Ovary (tissue), 9 donors: ENCODE measurements around the gene NFYC. TPM values are rescaled to one million over a fixed set of nuclear protein-coding genes. Genes with fewer than 3 reads are reported as not detected.
A peak's percentile ranks its signal among the peaks of the same experiment; 100 is the strongest.

Experiments used
- DNase-seq, 5 donors: peaks; one replicate each; pipeline ENCODE4 v3.0.0-alpha.2; 2019 to 2020
- H3K27ac ChIP-seq, 2 donors: fragments of 200-600 bp; one replicate each; pipeline versions ENCODE4 v1.5.1 to v1.8.0; 2019 to 2022
- H3K27me3 ChIP-seq: fragments of 200-600 bp; one replicate; pipeline ENCODE4 v1.8.0; 2022
- H3K36me3 ChIP-seq: fragments of 200-600 bp; sonication (generic); one replicate; pipeline ENCODE4 v1.5.1; 2019
- H3K4me1 ChIP-seq: one replicate; pipeline ENCODE4 v1.8.1; 2013; ENCODE audit warnings: mild to moderate bottlenecking, moderate library complexity; ENCODE audit not compliant: insufficient read depth
- H3K4me3 ChIP-seq: fragments of 200-600 bp; sonication (generic); one replicate; pipeline ENCODE4 v1.5.1; 2017
- H3K9me3 ChIP-seq, 2 donors: fragments of 200-600 bp in 1 of 2; sonication (generic) in 1 of 2; one replicate each; pipeline versions ENCODE4 v1.5.1 to v1.8.1; 2013 to 2019; ENCODE audit warnings: mild to moderate bottlenecking in 1 of 2, moderate library complexity in 1 of 2
- CTCF ChIP-seq, 3 donors: fragments of 450-650 bp in 2 of 3; fragments of 200-600 bp in 1 of 3; IDR thresholded peaks; one replicate each; pipeline versions ENCODE4 v1.5.1 to v1.8.0; 2016 to 2022; ENCODE audit warnings: antibody characterized with exemption in 3 of 3, mild to moderate bottlenecking in 1 of 3
- EP300 ChIP-seq: sonication (generic); formaldehyde crosslinking; IDR thresholded peaks from one replicate; pipeline ENCODE4 v1.6.1; 2017; ENCODE audit warnings: antibody characterized with exemption
- POLR2A ChIP-seq: fragments of 450-650 bp; IDR thresholded peaks from one replicate; pipeline ENCODE4 v1.6.1; 2017; ENCODE audit warnings: antibody characterized with exemption, mild to moderate bottlenecking, moderate library complexity
- WGBS, 3 donors: extraction: QIAGEN DNeasy Blood & Tissue Kit in 1 of 3; methylation state at CpG; one replicate each; pipeline versions ENCODE4 v1.1.5 to v1.1.7; 2013 to 2017; 5-methylcytosine and 5-hydroxymethylcytosine counted together
- intact Hi-C, 4 donors: fragments of 100-400 bp; cut with DNase I; formaldehyde crosslinking; loops; one replicate each; pipeline versions ENCODE4 v1.11.0 to v1.15.1; 2022 to 2023
- polyA plus RNA-seq, 2 donors: library from polyadenylated mRNA; stranded (reverse); fragments of 200-250 nt in 1 of 2; fragments of 350-450 nt in 1 of 2; fragmentation: Illumina TruSeq in 1 of 2; extraction: RNeasy Lipid Tissue Mini Kit (QIAGEN cat#74804) in 1 of 2; gene quantifications; one replicate each; pipeline ENCODE4 v1.2.3, GENCODE V29; 2013 to 2014
- total RNA-seq, 7 donors: library from RNA; depleted of rRNA in 2 of 7; stranded (reverse); fragments of >200 nt in 2 of 7; fragmentation: NEBNext Ultra II Directional in 3 of 7; extraction: Animal tissue kit (Norgen Biotek cat#: 25700) in 3 of 7; gene quantifications; one replicate each; pipeline versions ENCODE4 v1.1.0 to v1.2.4, GENCODE V29; 2016 to 2023
- donor health status: DM: no; HTN: no; CAD: no; lungs with moderate emphysema.
- donor health status: DM: no; HTN: no; CAD: no.
- donor health status: Bipolar disorder and iron deficiency.
- donor health status: DM: yes; HTN: yes; CAD: no.
- donor health status: DM: no; HTN: no; CAD: no.
- donor health status: DM: yes; HTN: yes; CAD: no.

NFYC gene
- total and polyA plus RNA-seq, 9 donors: 28.8 to 90.9 (median 45.1) TPM

GRCh38 chr1:40770296-40771070 lies 79.0 kb downstream of the NFYC start:
- intact Hi-C loops: loop anchor here in 2 of 4 donors (5.0 to 10.0 kb wide), 2 partner anchors 74 to 82 kb away; no protein-coding TSS in a partner anchor
- no peak for TF ChIP-seq CTCF (IDR thresholded peaks at IDR 0.05)
- TF ChIP-seq EP300: no peak
- TF ChIP-seq POLR2A: no peak
- H3K4me1 ChIP-seq: no peaks in the 10 kb centered on the region
- no peak for DNase-seq
- H3K27me3 ChIP-seq: no peaks in the 10 kb centered on the region
- no peaks in the 10 kb centered on the region for H3K9me3 ChIP-seq
- H3K36me3 ChIP-seq: no peaks in the 10 kb centered on the region
- H3K27ac ChIP-seq: no peak overlapping the region
- no peak overlapping the region for H3K4me3 ChIP-seq
- WGBS, 3 donors: 75 to 88% (median 81%) methylated on average over 18 of the region's 18 CpGs

- H3K27ac ChIP-seq: no peak overlapping the region
- 70 to 77% (median 75%) methylated on average over 2 of the region's 2 CpGs for WGBS, 3 donors
- no peaks in the 10 kb centered on the region for H3K4me1 ChIP-seq
- DNase-seq: no peak
- no peak for TF ChIP-seq CTCF (IDR thresholded peaks at IDR 0.05)
- no peak for TF ChIP-seq POLR2A
- TF ChIP-seq EP300: no peak
- no peak overlapping the region for H3K4me3 ChIP-seq
- H3K9me3 ChIP-seq: no peaks in the 10 kb centered on the region
- H3K27me3 ChIP-seq: no peaks in the 10 kb centered on the region
- intact Hi-C loops: loop anchor here in 2 of 4 donors (5.0 to 10.0 kb wide), 2 partner anchors 72 to 80 kb away; no protein-coding TSS in a partner anchor
- no peaks in the 10 kb centered on the region for H3K36me3 ChIP-seq
Measured at GRCh38 chr1:40772146-40772955, 80.8 kb downstream of the NFYC start.

GRCh38 chr1:40773748-40774265 lies 82.3 kb downstream of the NFYC start:
- no peaks in the 10 kb centered on the region for H3K36me3 ChIP-seq
- H3K27ac ChIP-seq: no peak overlapping the region
- intact Hi-C loops: loop anchor here in 2 of 4 donors (5.0 to 10.0 kb wide), 2 partner anchors 71 to 78 kb away; no protein-coding TSS in a partner anchor
- DNase-seq: peak in 1 of 5 donors; percentile 7
- no peaks in the 10 kb centered on the region for H3K27me3 ChIP-seq
- no peaks in the 10 kb centered on the region for H3K4me1 ChIP-seq
- no peaks in the 10 kb centered on the region for H3K9me3 ChIP-seq
- no peak for TF ChIP-seq POLR2A
- no peak for TF ChIP-seq CTCF (IDR thresholded peaks at IDR 0.05)
- TF ChIP-seq EP300: no peak
- 15 to 38% (median 27%) methylated on average over 6 of the region's 6 CpGs for WGBS, 3 donors
- no peak overlapping the region for H3K4me3 ChIP-seq

GRCh38 chr1:40774266-40774998 lies 82.9 kb downstream of the NFYC start:
- H3K36me3 ChIP-seq: no peaks in the 10 kb centered on the region
- DNase-seq: peak; percentile 30 to 64 (median 55)
- H3K27ac ChIP-seq: no peak overlapping the region
- TF ChIP-seq POLR2A (no peak), EP300 (no peak), CTCF (IDR thresholded peaks at IDR 0.05) (peak in 2 of 3 donors; percentile 33 to 41)
- H3K4me1 ChIP-seq: no peaks in the 10 kb centered on the region
- no peaks in the 10 kb centered on the region for H3K9me3 ChIP-seq
- intact Hi-C loops: loop anchor here in 2 of 4 donors (5.0 to 10.0 kb wide), 2 partner anchors 70 to 78 kb away; no protein-coding TSS in a partner anchor
- no peaks in the 10 kb centered on the region for H3K27me3 ChIP-seq
- 20 to 34% (median 20%) methylated on average over 3 of the region's 3 CpGs for WGBS, 3 donors
- no peak overlapping the region for H3K4me3 ChIP-seq
